HepG2 (cell line): ENCODE data around the gene MEG3. TPM values are rescaled to one million over a fixed set of nuclear protein-coding genes. Genes with fewer than 3 reads are reported as not detected.

Experiments used
- ATAC-seq: fragments of 200-7000 bp; cut with Tn5 transposase; 3 replicates; pipeline ENCODE4 v1.9.1; 2020; ENCODE audit warnings: mild to moderate bottlenecking, moderate library complexity
- BruUV-seq: library from RNA; stranded (reverse); fragments of 400-500 nt; replicated peaks from 2 replicates; lab custom pipeline; 2021; lab: Mats Ljungman, UMichigan
- CTCF ChIA-PET: fragments of 300-600 bp; formaldehyde crosslinking; extraction: SDS; loops from one replicate; lab custom pipeline; 2021; ENCODE audit warnings: low total read pairs, inconsistent platforms, low intra/inter-chr PET ratio; lab: Yijun Ruan, JAX
- POLR2A ChIA-PET: fragments of 350-600 bp; sonication (Branson Sonifier 250); formaldehyde crosslinking; loops from one replicate; lab custom pipeline; 2020; ENCODE audit warnings: antibody characterized with exemption, inconsistent platforms; lab: Yijun Ruan, JAX
- DNase-seq: peaks from one replicate; pipeline ENCODE4 v3.0.0-alpha.2; 2015; ENCODE audit warnings: low spot score
- FAIRE-seq: peaks from 3 replicates; lab custom pipeline; 2011; peaks lifted over from hg19 to GRCh38; lab: Jason Lieb, UNC
- H2AFZ ChIP-seq: one replicate; pipeline ENCODE4 v1.6.1; 2011; ENCODE audit warnings: low read length, inconsistent platforms
- H3K27ac ChIP-seq: fragments of 300-600 bp; 3 replicates; pipeline ENCODE4 v1.8.0; 2011; ENCODE audit warnings: mixed run types, mild to moderate bottlenecking, mixed read lengths, low read length, inconsistent platforms; ENCODE audit not compliant: insufficient read depth; ENCODE audit errors: extremely low read length
- H3K27me3 ChIP-seq, 2 experiments: fragments of 200-600 bp in 1 of 2; 2 replicates in 1 of 2; 3 replicates in 1 of 2; pipeline versions ENCODE4 v1.6.0 to v1.8.0; 2011; ENCODE audit warnings: low read length in 2 of 2, mild to moderate bottlenecking in 2 of 2, moderate library complexity in 2 of 2, inconsistent platforms in 1 of 2; ENCODE audit not compliant: insufficient read depth in 2 of 2, control insufficient read depth in 1 of 2
- H3K36me3 ChIP-seq, 2 experiments: fragments of 200-600 bp in 1 of 2; replicated peaks in 1 of 2; 2 replicates in 1 of 2; 3 replicates in 1 of 2; pipeline versions ENCODE4 v1.5.1 to v1.8.0; 2011; ENCODE audit warnings: low read length in 2 of 2, inconsistent platforms in 1 of 2; ENCODE audit not compliant: insufficient read depth in 2 of 2, control insufficient read depth in 1 of 2
- H3K4me1 ChIP-seq: 2 replicates; pipeline ENCODE4 v1.5.1; 2012; ENCODE audit warnings: low read length, inconsistent platforms; ENCODE audit not compliant: insufficient read depth
- H3K4me2 ChIP-seq: 2 replicates; pipeline ENCODE4 v1.6.0; 2011; ENCODE audit warnings: low read depth, low read length, inconsistent platforms
- H3K4me3 ChIP-seq, 3 experiments: fragments of 200-600 bp in 1 of 3; sonication (generic), shearing (Covaris generic) in 1 of 3; replicated peaks in 1 of 3; 2 replicates each; pipeline ENCODE4 v1.5.1; 2011 to 2016; ENCODE audit warnings: low read length in 3 of 3, inconsistent platforms in 2 of 3, low read depth in 2 of 3, mild to moderate bottlenecking in 2 of 3, control low read depth in 1 of 3, mixed read lengths in 1 of 3; ENCODE audit not compliant: insufficient read depth in 1 of 3
- H3K79me2 ChIP-seq: one replicate; pipeline ENCODE4 v1.6.1; 2011; ENCODE audit warnings: low read length, inconsistent platforms; ENCODE audit not compliant: insufficient read depth
- H3K9ac ChIP-seq: 2 replicates; pipeline ENCODE4 v1.6.0; 2011; ENCODE audit warnings: mild to moderate bottlenecking, low read depth, low read length, inconsistent platforms; ENCODE audit not compliant: insufficient read depth
- H3K9me3 ChIP-seq: 2 replicates; pipeline ENCODE4 v1.5.1; 2012; ENCODE audit warnings: mild to moderate bottlenecking, low read length
- H4K20me1 ChIP-seq: 2 replicates; pipeline ENCODE4 v1.6.0; 2011; ENCODE audit warnings: inconsistent platforms, mild to moderate bottlenecking, low read length, moderate library complexity; ENCODE audit not compliant: insufficient read depth
- NR3C1 ChIP-seq: sonication (generic); formaldehyde crosslinking; IDR thresholded peaks from 2 replicates; pipeline ENCODE4 v1.4.0; 2020; ENCODE audit warnings: missing genetic modification reagents
- NRL ChIP-seq: sonication (generic); formaldehyde crosslinking; IDR thresholded peaks from 2 replicates; pipeline ENCODE4 v1.5.0; 2020; ENCODE audit warnings: missing genetic modification reagents, mild to moderate bottlenecking, moderate library complexity, borderline replicate concordance
- SETDB1 ChIP-seq: sonication (generic); formaldehyde crosslinking; IDR thresholded peaks from 2 replicates; pipeline ENCODE4 v1.5.1; 2020; ENCODE audit warnings: missing genetic modification reagents, mild to moderate bottlenecking, borderline replicate concordance
- SIN3B ChIP-seq: fragments of 150-350 bp; IDR thresholded peaks from 2 replicates; pipeline ENCODE4 v1.6.1; 2014; ENCODE audit warnings: low read length
- SOX6 ChIP-seq, 2 experiments: fragments of 450-650 bp in 1 of 2; sonication (generic) in 1 of 2; formaldehyde crosslinking in 1 of 2; IDR thresholded peaks; 2 replicates each; pipeline versions ENCODE4 v1.4.0 to v1.6.1; 2017 to 2020; ENCODE audit warnings: antibody characterized with exemption in 1 of 2, mild to moderate bottlenecking in 1 of 2, missing genetic modification reagents in 1 of 2
- TCF7 ChIP-seq: sonication (generic); IDR thresholded peaks from 2 replicates; pipeline ENCODE4 v1.6.1; 2016; ENCODE audit warnings: antibody characterized with exemption, low read depth
- TOPORS ChIP-seq: sonication (generic); formaldehyde crosslinking; IDR thresholded peaks from 2 replicates; pipeline ENCODE4 v1.8.0; 2023; ENCODE audit warnings: mild to moderate bottlenecking, missing genetic modification reagents
- ZNF256 ChIP-seq: sonication (generic); formaldehyde crosslinking; conservative IDR thresholded peaks from 2 replicates; pipeline ENCODE4 v1.4.0; 2020; ENCODE audit warnings: missing genetic modification reagents
- ZNF280B ChIP-seq: sonication (generic); formaldehyde crosslinking; IDR thresholded peaks from 2 replicates; pipeline ENCODE4 v1.5.0; 2020; ENCODE audit warnings: missing genetic modification reagents, mild to moderate bottlenecking, borderline replicate concordance
- ZNF570 ChIP-seq: sonication (generic); formaldehyde crosslinking; IDR thresholded peaks from 2 replicates; pipeline ENCODE4 v1.4.0; 2020; ENCODE audit warnings: mild to moderate bottlenecking, missing genetic modification reagents, borderline replicate concordance
- ZNF605 ChIP-seq: sonication (generic); formaldehyde crosslinking; IDR thresholded peaks from 2 replicates; pipeline ENCODE4 v1.8.0; 2022; ENCODE audit warnings: mild to moderate bottlenecking, missing genetic modification reagents
- WGBS: methylation state at CpG from one replicate; pipeline ENCODE4 v1.1.6; 2017; ENCODE audit warnings: low lambda C conversion rate; 5-methylcytosine and 5-hydroxymethylcytosine counted together
- in situ Hi-C: cut with HindIII; loops from 2 replicates; pipeline ENCODE4 v1.10.0; 2017; ENCODE audit warnings: low pct_unique_long_range_greater_than_20kb; ENCODE audit not compliant: extremely low pct_ligation_motif_present
- intact Hi-C: fragments of 100-400 bp; cut with micrococcal nuclease; formaldehyde crosslinking; loops from one replicate; pipeline ENCODE4 v1.10.0; 2022; ENCODE audit not compliant: unreplicated experiment
- polyA plus RNA-seq, 8 experiments: library from polyadenylated mRNA; depleted of rRNA in 3 of 8; stranded (reverse) in 7 of 8; unstranded in 1 of 8; fragments of >200 nt; fragmentation: Illumina TruSeq in 4 of 8; extraction: Trizol in 4 of 8; gene quantifications; 2 replicates each; pipeline versions ENCODE4 v1.2.1 to v1.2.3, GENCODE V29; 2011 to 2016; ENCODE audit warnings: low read depth in 4 of 8, missing spikeins in 1 of 8, mixed read lengths in 1 of 8; ENCODE audit not compliant: insufficient read depth in 1 of 8
- total RNA-seq, 5 experiments: library from RNA; depleted of rRNA; stranded (reverse); fragments of >200 nt; fragmentation: Illumina TruSeq; extraction: Trizol; gene quantifications; 2 replicates each; pipeline ENCODE4 v1.2.3, GENCODE V29; 2016; ENCODE audit warnings: low read depth in 1 of 5
- TF ChIP-seq, protein P1 (sequence below): sonication (generic); formaldehyde crosslinking; IDR thresholded peaks from 2 replicates; pipeline ENCODE4 v1.4.0; 2020; ENCODE audit warnings: missing genetic modification reagents

Gene MEG3
- total and polyA plus RNA-seq, 2 of the 13 experiments (the other 11 are each of a cell fraction or from before 2014, with no cell fraction given) = 0.17 TPM; not detected in 1

GRCh38 chr14:100807496-100807895 lies 18.4 kb upstream of the MEG3 start:
- Histone ChIP-seq H3K36me3 (no peaks in the 10 kb centered on the region), H3K9me3 (peaks cover 52% of the 10 kb centered on the region), H3K79me2 (no peaks in the 10 kb centered on the region), H3K9ac (no peak overlapping the region), H3K4me3 (no peak overlapping the region), H4K20me1 (no peaks in the 10 kb centered on the region), H2AFZ (no peak overlapping the region), H3K27me3 (no peaks in the 10 kb centered on the region), H3K4me1 (no peaks in the 10 kb centered on the region), H3K27ac (no peak overlapping the region), H3K4me2 (no peak overlapping the region)
- FAIRE-seq (no peak), ATAC-seq (no peak), DNase-seq (no peak)
- CTCF ChIA-PET = no interaction called here
- 94% methylated on average over 14 of the region's 14 CpGs for WGBS
- in situ Hi-C loops (no loop called here), intact Hi-C loops (no loop called here)
- POLR2A ChIA-PET = interaction anchor here (1.0 kb wide), 1 partner anchor 8 kb away, joined by 3 read pairs; no protein-coding TSS in a partner anchor
- BruUV-seq = no TSS peak
- no peak for TF ChIP-seq ZNF570 (CRISPR knock-in tag)
- no peak for TF ChIP-seq TCF7
- TF ChIP-seq NRL (CRISPR knock-in tag) = no peak
- TF ChIP-seq NR3C1 (CRISPR knock-in tag) = no peak
- no peak for TF ChIP-seq SIN3B
- no peak for TF ChIP-seq SOX6 (IDR thresholded peaks at IDR 0.05)
- no peak for TF ChIP-seq SOX6 (CRISPR knock-in tag; IDR thresholded peaks at IDR 0.05)
- TF ChIP-seq ZNF256 = no peak

- in situ Hi-C loops (no loop called here), intact Hi-C loops (no loop called here)
- Histone ChIP-seq H3K27me3 (no peaks in the 10 kb centered on the region), H3K4me1 (no peaks in the 10 kb centered on the region), H3K4me3 (no peak overlapping the region), H3K9ac (no peak overlapping the region), H3K36me3 (no peaks in the 10 kb centered on the region), H4K20me1 (no peaks in the 10 kb centered on the region), H3K79me2 (no peaks in the 10 kb centered on the region), H2AFZ (no peak overlapping the region)
- ChIA-PET CTCF (no interaction called here), POLR2A (no interaction called here)
- FAIRE-seq (no peak), ATAC-seq (no peak)
- TF ChIP-seq SETDB1 (peak; percentile 96), TOPORS (CRISPR knock-in tag) (peak; percentile 71; the same call in 1 of the 2 replicates), ZNF280B (CRISPR knock-in tag) (peak; percentile 88), ZNF605 (no peak)
- TF ChIP-seq, protein P1, sequence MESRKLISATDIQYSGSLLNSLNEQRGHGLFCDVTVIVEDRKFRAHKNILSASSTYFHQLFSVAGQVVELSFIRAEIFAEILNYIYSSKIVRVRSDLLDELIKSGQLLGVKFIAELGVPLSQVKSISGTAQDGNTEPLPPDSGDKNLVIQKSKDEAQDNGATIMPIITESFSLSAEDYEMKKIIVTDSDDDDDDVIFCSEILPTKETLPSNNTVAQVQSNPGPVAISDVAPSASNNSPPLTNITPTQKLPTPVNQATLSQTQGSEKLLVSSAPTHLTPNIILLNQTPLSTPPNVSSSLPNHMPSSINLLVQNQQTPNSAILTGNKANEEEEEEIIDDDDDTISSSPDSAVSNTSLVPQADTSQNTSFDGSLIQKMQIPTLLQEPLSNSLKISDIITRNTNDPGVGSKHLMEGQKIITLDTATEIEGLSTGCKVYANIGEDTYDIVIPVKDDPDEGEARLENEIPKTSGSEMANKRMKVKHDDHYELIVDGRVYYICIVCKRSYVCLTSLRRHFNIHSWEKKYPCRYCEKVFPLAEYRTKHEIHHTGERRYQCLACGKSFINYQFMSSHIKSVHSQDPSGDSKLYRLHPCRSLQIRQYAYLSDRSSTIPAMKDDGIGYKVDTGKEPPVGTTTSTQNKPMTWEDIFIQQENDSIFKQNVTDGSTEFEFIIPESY (CRISPR knock-in tag) = peak; percentile 47; the same call in 1 of the 2 replicates
- TF ChIP-seq, all 625 proteins: peak for 4
- peaks cover 52% of the 10 kb centered on the region for H3K9me3 ChIP-seq
- BruUV-seq = no TSS peak
- H3K4me2 ChIP-seq = no peak overlapping the region
- 91% methylated on average over 16 of the region's 16 CpGs for WGBS
- DNase-seq = no peak
- no peak overlapping the region for H3K27ac ChIP-seq
Measured at GRCh38 chr14:100807979-100808734, 17.8 kb upstream of the MEG3 start.
